Measurements from ENCODE around the gene PKD1L1.

Gene PKD1L1

GRCh38 chr7:47787249-47788069, 160.8 kb downstream of the PKD1L1 start:
- DNase-seq, result no peak

DNA sequence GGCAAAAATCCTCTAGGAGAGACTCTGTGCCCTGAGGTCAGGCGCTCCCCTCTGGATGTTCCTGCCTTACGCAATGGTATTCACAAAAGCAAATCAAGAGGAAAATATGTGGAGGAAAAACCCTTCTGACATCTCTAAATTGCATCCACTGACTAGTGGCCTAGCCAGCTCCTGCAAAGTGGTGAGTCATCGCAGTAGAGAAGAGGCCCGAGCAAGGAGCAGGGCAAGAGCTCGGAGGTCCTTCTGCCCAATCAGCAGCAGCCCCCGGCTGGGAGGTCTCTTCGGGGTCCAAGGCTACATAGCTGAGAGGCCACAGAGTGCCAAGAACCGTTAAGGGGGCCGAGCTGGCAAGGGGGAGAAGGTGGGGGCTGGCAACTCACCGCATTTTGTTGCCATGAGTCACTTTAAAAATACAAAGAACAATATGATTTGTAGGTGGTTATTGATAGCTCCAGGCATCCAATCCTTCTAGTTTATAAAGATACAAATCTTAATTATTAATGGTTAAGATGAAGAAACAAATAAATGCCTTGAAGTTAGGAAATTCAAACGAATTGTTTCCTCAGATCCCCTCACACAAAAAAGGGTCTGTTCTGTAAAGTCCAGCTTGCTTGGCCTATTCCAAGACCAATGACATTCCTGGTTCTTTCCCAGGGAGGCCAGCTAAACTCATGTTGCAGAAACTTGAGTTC, 161.6 kb downstream of the PKD1L1 start:
- peak; percentile 100 for DNase-seq

DNA sequence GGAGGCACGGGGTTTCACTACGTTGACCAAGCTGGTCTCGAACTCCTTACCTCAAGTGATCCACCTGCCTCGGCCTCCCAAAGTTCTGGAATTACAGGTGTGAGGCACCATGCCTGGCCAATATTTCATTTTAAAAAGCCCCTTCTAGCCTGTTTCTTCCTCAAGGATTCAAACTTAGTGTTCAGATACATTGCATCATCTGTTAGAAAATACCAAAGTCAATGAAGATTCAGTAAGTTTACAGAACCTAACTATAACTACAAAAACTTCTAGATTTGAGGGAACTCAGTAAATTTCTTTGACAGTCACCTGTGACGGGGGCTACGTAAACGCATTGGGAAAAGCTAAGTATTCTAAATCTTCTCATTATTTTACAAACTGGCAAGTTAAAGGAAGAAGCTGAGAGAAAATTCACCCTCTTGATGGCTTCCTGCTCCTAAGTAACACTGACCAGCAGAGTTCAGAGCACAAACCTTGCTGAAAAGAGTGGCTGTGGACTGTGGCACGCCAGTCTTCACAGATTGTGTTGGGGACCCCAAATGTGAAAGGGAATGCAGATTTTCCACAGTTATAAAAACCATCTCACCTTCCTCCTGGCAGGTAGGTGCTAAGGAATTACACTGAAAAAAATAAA, 162.2 kb downstream of the PKD1L1 start:
- DNase-seq, result no peak

DNA sequence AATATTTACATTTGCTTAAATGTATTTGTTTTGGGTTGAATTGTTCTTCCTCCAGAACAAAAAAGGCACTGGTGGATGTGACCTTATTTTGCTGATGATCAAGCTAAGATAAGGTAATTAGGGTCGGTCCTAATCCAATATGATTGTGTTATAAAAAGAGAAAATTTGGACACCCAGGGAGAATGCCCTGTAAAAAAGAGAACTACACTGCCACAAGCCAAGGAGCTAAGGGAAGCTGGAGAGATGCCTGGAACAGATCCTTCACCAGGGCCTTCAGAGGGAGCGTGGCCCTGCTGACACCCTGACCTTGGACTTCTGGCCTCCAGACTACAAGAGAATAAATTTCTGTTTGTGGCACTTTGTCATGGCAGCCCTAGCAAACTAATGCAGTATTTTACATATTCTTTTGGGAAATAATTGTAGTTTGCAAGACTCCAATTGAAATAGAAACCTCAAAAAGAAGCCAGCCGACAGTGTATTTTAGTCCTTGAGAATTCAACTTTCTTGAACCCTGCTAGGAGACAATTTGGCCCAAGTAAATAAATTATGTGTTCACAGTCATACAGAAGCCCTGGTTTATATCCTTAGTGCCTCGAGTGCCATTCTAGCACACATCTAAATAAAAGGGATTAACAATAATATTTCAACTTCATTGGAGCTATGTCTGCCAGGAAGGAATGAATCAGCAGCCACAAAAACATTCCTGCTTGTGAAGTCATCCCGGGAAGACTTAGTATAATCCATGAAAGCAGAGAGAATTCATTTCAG, 164.6 kb downstream of the PKD1L1 start:
- peak; percentile 84 for DNase-seq

DNA sequence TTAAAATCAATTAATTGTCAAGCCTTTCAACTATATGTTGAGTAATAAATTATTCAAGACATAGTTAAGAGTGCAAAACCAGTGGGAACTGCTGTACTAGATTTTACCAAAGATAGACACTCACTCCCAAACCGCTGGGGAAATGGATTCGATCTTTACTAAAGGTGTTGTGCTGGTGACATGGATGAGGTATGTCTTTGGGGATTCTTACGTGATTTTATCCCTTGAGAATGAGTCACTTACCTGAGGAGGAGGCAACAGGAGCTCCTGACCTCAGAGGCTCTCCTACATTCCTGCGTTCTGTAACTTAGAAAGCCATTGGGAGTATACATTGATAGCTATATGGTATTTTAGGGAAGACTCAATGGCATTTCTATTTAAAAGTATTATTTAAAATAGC, 165.5 kb downstream of the PKD1L1 start:
- DNase-seq, result no peak

DNA sequence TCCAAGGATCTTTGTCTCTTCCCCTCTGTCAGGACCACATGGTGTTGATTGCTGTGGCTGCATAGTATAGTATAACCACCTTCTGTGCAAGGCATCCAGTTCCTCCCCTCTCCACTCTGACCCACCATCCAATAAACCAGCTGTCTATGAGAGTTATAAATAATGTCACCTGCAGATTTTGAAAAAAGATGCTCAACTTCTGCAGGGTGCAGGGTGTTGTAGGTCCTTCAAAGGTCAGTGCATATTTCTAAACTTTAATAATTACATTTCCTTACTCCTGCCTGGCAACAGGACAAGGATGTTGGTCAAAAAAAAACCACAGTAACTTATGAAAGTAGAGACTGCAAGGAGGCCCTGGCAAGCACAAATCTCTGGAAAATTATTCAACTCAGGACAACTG, 166.2 kb downstream of the PKD1L1 start:
- DNase-seq, result peak; percentile 32

- DNase-seq, result no peak
These were observed 167.7 kb downstream of the PKD1L1 start for GRCh38 chr7:47780555-47780954.

DNA sequence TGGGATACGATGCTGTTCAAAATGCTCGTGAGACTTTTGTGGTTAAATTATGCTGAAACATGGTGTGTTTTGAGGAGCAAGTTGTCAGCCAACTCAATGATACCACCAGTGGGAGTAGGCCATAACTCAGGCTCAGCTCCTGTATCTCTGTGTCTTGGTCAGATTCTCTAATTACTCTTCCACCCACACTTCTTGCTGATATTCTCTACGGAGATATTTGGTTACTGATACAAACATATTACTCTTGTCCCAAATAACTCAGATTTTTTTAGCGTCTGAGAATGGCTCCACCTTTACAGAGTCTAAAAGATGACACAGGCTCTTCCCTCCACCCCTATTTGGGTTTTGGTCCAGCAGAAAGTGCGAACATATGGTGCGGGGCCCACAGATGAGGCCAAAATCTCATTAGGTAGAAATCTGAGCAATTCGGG, 168.9 kb downstream of the PKD1L1 start:
- DNase-seq, result peak; percentile 43

- DNase-seq, result no peak
These were observed 170.1 kb downstream of the PKD1L1 start for GRCh38 chr7:47778153-47778661.

DNA sequence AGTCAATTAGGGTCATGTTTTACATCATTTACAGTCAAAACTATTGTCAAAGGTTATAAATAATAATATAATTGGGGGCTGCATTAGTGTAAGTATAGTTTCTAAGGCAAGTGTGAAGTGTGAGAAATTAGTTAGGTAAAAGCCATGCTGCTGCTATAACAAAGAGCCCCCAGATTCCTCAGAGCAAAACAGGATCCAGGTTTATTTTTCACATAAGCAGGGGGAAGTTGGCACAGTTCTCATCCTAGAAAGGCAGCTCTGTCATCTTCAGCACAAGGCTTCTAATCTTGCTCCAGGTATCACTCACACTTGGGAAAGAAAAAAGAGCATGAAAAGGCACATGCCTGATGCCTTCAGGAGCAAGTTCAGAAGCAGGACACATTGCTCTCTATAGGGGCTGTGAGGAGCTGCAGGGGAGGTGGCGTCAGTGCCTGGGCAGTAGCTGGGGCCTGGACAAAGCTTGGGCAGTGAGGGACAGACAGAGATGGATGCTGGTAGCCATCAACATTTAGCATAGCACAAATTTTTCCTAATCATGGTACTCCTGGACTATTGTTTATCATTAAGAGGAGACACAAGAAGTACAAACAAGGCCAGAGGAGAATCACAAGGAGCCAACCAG, 170.6 kb downstream of the PKD1L1 start:
- DNase-seq, result no peak

GRCh38 chr7:47776335-47776734, 171.9 kb downstream of the PKD1L1 start:
- no peak for DNase-seq

DNA sequence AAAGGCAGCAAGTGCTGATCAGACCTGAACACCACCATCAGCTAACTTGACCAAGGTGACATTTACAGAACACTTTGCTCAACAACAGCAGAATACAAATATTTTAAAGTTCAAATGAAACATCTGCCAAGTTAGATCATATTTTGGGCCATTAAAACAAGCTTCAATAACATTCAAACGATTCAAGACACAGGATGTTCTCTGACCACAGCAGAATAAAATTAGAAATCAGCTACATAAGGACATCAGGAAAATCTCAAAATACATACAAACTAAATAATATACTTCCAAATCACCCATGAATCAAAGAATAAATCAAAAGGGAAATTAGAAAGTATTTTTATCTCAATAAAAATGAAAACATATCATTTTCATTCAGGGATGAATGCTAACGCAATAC, 173.0 kb downstream of the PKD1L1 start:
- no peak for DNase-seq

DNA sequence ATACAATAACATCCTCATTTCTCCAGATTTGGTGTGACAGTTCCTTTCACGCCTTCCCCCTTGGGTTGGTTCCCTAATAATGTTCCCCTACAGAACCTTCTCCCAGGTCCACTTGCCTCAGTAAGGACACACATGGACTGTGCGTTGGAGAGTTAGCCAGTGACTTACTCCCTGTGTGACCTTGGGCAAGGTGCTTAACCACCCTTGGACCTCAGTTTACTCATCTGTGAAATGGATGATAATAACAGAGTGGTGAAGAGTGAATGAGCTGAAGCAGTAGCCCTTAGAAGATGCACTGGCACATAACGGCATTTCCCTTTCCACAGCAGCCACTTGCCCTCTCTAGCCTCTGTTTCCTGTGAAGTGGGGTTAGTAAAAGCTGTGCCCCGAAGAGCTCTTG, 175.8 kb downstream of the PKD1L1 start:
- DNase-seq, result no peak

DNA sequence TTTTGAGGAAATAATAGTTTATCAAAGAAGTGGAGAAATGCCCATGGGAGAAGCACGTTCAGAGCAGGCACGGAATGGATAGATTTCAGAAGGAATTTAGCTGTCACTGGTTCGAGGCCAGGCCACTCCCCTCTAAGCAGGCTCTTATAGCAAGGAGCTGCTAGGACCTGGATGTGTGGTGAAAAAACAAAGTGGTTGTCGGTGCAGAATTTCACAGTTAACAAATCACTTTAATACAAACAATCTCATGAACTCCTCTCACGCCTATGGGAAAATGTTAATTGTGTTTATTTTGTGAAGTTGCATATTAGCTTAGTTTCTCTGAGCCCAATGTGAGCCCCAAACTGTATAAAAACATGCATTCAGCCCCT, 176.3 kb downstream of the PKD1L1 start:
- no peak for DNase-seq

- DNase-seq, result no peak
These were observed 176.8 kb downstream of the PKD1L1 start for GRCh38 chr7:47771336-47771989.

- no peak for DNase-seq
These were observed 182.1 kb downstream of the PKD1L1 start for GRCh38 chr7:47766126-47766525.

- DNase-seq, result no peak
These were observed 182.8 kb downstream of the PKD1L1 start for GRCh38 chr7:47765373-47765979.

DNA sequence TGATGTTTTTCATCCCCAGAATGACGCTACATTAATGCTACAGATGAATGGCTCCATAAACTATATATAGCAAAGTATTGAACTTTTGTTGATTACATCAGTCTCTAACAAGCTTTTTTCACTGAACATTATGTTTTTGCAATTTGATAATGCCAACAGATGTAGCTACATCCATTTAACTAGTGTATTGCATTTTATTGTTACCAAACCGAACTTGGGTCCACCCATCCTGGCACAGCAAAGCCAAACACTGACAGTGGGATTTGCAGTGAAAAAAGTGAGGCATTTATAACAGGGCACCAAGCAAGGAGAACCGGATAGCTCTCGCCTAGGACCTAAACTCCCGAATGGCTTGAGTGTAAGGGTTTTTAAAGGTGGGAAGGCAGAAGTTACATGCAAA, 183.5 kb downstream of the PKD1L1 start:
- DNase-seq, result no peak

DNA sequence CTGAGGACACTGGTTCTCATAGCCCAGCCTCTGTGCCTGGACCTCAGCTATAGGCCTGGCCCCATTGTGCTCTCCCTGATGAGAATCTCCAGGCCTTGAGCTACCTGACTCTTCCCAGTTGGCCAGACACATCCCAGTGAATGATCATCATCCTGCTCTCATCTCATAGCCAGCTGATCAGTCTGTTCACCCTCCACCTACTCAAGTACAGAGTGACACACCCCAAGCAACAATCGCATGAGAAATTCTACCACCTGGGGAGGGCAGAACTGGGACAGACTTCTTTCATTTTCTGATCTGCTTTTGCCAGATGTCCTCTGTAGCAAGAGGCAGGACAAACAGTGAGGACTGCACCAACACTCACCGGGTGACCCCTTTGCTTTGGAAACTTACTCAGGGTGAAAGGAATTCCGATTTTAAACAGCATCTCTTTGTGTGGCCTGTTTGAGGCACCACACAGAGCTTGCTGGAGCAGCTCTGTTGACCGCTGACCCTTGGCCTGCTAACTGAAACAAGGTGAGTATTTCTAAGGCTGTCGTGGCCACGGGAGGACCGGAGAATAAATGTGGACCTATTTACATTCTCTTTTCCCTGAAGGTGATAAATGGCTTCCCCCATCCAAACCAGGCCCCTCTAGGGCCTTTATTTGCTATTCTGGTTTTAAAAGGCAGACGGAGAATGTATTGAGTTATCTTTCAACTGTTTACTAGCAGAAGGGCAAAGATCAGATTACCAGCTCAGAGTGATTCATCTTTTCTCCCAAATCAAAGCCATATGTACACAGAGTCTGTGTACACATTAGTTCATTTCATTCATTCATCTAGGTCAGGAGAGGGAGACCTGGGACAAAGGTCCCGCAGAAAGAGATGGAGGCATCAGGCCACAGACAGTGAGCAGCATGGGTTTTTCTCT, 184.9 kb downstream of the PKD1L1 start:
- no peak for DNase-seq

DNA sequence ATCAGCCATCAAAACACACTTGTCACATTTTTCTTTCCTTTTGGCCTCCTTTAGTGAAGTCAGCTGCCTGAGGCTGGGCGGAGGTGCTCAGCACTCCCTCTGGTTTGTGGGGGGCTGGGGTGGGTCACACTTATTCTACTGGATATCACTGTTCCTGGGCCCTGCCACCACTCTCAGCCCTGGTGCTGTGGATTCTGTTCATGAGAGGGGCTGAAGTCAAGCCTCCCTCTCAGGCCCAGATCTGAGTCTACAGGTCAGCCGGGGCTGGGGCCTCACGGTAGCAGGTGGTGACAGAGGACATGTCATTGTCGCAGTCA, 185.6 kb downstream of the PKD1L1 start:
- DNase-seq, result no peak

DNA sequence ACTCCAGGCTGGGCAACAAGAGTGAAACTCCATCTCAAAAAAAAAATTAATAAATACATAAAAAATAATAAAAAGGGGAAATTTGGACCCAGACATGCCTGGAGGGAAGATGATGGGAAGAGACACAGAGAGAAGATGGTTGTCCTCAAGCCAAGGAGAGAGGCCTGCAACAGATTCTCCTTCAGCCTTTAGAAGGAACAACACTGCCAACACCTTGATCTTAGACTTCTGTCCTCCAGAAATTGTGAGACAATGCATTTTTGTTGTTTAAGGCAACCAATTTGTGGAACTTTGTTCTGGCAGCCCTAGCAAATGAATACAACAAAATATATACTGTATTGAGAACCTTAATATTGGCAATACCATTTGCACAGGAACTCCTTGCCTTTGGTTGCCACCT, 186.1 kb downstream of the PKD1L1 start:
- DNase-seq, result no peak

Measured in NCI-H226 (cell line).